Measurements from ENCODE around the gene GLYR1.

GLYR1 gene

GRCh38 chr16:4765511-4766474 lies 81.3 kb downstream of the GLYR1 start:
- no peak for DNase-seq (ENCODE audit: low read depth in 2 of 2)

GRCh38 chr16:4763791-4764190 lies 83.3 kb downstream of the GLYR1 start:
- DNase-seq (ENCODE audit: low read depth in 2 of 2), result no peak

GRCh38 chr16:4762205-4762604 lies 84.9 kb downstream of the GLYR1 start:
- DNase-seq (ENCODE audit: low read depth in 2 of 2), result no peak

- DNase-seq (ENCODE audit: low read depth in 2 of 2), result no peak
These were observed 86.7 kb downstream of the GLYR1 start for GRCh38 chr16:4760221-4760910.

GRCh38 chr16:4755687-4756086 lies 91.4 kb downstream of the GLYR1 start:
- no peak for DNase-seq (ENCODE audit: low read depth in 2 of 2)

DNA sequence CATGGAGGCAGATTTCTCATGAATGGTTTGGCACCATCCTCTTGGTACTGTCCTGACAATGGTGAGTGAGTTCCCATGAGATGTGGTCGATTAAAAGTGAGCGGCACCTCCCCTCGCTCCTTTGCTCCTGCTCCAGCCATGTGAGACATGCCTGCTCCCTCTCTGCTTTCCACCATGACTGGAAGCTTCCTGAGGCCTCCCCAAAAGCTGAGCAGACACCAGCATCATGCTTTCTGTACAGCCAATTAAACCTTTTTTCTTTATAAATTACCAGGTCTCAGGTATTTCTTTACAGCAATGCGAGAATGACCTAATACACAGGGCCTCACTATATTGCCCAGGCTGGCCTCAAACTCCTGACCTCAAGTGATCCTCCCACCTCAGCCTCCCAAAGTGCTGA lies 92.2 kb downstream of the GLYR1 start:
- DNase-seq (ENCODE audit: low read depth in 2 of 2), result no peak

DNA sequence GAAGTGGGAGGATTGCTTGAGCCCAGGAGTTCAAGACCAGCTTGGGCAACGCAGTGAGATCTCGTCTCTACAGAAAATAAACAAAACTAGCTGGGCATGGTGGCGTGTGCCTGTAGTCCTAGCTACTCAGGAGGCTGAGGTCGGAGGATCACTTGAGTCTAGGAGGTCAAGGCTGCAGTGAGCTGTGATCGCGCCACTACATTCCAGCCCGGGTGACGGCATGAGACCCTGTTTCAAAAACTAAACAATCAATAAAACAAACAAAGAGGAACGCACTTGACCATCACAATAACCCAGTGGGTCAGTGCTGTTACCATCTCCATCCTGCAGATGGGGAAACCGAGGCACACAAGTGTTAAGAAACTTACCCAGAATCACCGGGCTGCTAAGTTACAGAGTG lies 93.9 kb downstream of the GLYR1 start:
- no peak for DNase-seq (ENCODE audit: low read depth in 2 of 2)
